HEK293 (cell line): ENCODE data around the gene CRTAC1.
A peak's percentile ranks its signal among the peaks of the same experiment; 100 is the strongest.

Source experiments
- BCL6B ChIP-seq: fragments of 450-650 bp; formaldehyde crosslinking; IDR thresholded peaks from 2 replicates; pipeline ENCODE4 v1.5.1; 2017; ENCODE audit warnings: missing biosample characterization, missing genetic modification characterization
- GLIS1 ChIP-seq: fragments of 450-650 bp; formaldehyde crosslinking; IDR thresholded peaks from 2 replicates; pipeline ENCODE4 v1.5.1; 2016; ENCODE audit warnings: missing biosample characterization, missing genetic modification characterization
- MYNN ChIP-seq: fragments of 450-650 bp; formaldehyde crosslinking; IDR thresholded peaks from 2 replicates; pipeline ENCODE4 v1.5.1; 2016; ENCODE audit warnings: missing biosample characterization, missing genetic modification characterization, borderline replicate concordance
- OSR2 ChIP-seq: fragments of 450-650 bp; formaldehyde crosslinking; IDR thresholded peaks from 2 replicates; pipeline ENCODE4 v1.5.1; 2016; ENCODE audit warnings: missing biosample characterization, missing genetic modification characterization
- SCRT1 ChIP-seq: fragments of 450-650 bp; formaldehyde crosslinking; IDR thresholded peaks from 2 replicates; pipeline ENCODE4 v1.5.1; 2016; ENCODE audit warnings: missing biosample characterization, missing genetic modification characterization, borderline replicate concordance
- SCRT2 ChIP-seq: fragments of 450-650 bp; formaldehyde crosslinking; IDR thresholded peaks from 2 replicates; pipeline ENCODE4 v1.5.1; 2016; ENCODE audit warnings: missing biosample characterization, missing genetic modification characterization
- ZBTB48 ChIP-seq: fragments of 450-650 bp; formaldehyde crosslinking; IDR thresholded peaks from 2 replicates; pipeline ENCODE4 v1.5.1; 2016; ENCODE audit warnings: missing biosample characterization, missing genetic modification characterization
- ZEB2 ChIP-seq: fragments of 450-650 bp; formaldehyde crosslinking; IDR thresholded peaks from 2 replicates; pipeline ENCODE4 v1.5.1; 2016; ENCODE audit warnings: missing biosample characterization, missing genetic modification characterization
- ZFHX2 ChIP-seq: fragments of 450-650 bp; formaldehyde crosslinking; conservative IDR thresholded peaks from 2 replicates; pipeline ENCODE4 v1.5.1; 2016; ENCODE audit warnings: missing biosample characterization, missing genetic modification characterization
- ZNF112 ChIP-seq: fragments of 450-650 bp; formaldehyde crosslinking; IDR thresholded peaks from 2 replicates; pipeline ENCODE4 v1.5.0; 2017; ENCODE audit warnings: missing biosample characterization, missing genetic modification characterization
- ZNF121 ChIP-seq: fragments of 450-650 bp; formaldehyde crosslinking; IDR thresholded peaks from 2 replicates; pipeline ENCODE4 v1.5.1; 2016; ENCODE audit warnings: missing biosample characterization, missing genetic modification characterization
- ZNF174 ChIP-seq: fragments of 450-650 bp; formaldehyde crosslinking; IDR thresholded peaks from 2 replicates; pipeline ENCODE4 v1.5.0; 2017; ENCODE audit warnings: missing biosample characterization, mild to moderate bottlenecking, missing genetic modification characterization
- ZNF175 ChIP-seq: fragments of 450-650 bp; formaldehyde crosslinking; IDR thresholded peaks from 2 replicates; pipeline ENCODE4 v1.5.1; 2016; ENCODE audit warnings: missing biosample characterization, missing genetic modification characterization
- ZNF2 ChIP-seq: fragments of 450-650 bp; formaldehyde crosslinking; IDR thresholded peaks from 2 replicates; pipeline ENCODE4 v1.5.1; 2016; ENCODE audit warnings: missing biosample characterization, missing genetic modification characterization
- ZNF24 ChIP-seq: fragments of 450-650 bp; formaldehyde crosslinking; IDR thresholded peaks from 2 replicates; pipeline ENCODE4 v1.5.1; 2016; ENCODE audit warnings: missing biosample characterization, missing genetic modification characterization
- ZNF335 ChIP-seq: fragments of 450-650 bp; formaldehyde crosslinking; conservative IDR thresholded peaks from 2 replicates; pipeline ENCODE4 v1.5.1; 2016; ENCODE audit warnings: missing biosample characterization, missing genetic modification characterization
- ZNF341 ChIP-seq: fragments of 450-650 bp; formaldehyde crosslinking; IDR thresholded peaks from 2 replicates; pipeline ENCODE4; 2016; ENCODE audit warnings: low read depth, missing biosample characterization, missing genetic modification characterization
- ZNF366 ChIP-seq: fragments of 450-650 bp; formaldehyde crosslinking; conservative IDR thresholded peaks from 2 replicates; pipeline ENCODE4 v1.5.1; 2016; ENCODE audit warnings: missing biosample characterization, missing genetic modification characterization
- ZNF416 ChIP-seq: fragments of 450-650 bp; formaldehyde crosslinking; IDR thresholded peaks from 2 replicates; pipeline ENCODE4 v1.5.1; 2016; ENCODE audit warnings: missing biosample characterization, missing genetic modification characterization
- ZNF548 ChIP-seq: fragments of 450-650 bp; formaldehyde crosslinking; IDR thresholded peaks from 2 replicates; pipeline ENCODE4 v1.5.1; 2016; ENCODE audit warnings: missing biosample characterization, missing genetic modification characterization
- ZNF600 ChIP-seq: fragments of 450-650 bp; formaldehyde crosslinking; IDR thresholded peaks from 2 replicates; pipeline ENCODE4 v1.5.1; 2016; ENCODE audit warnings: missing biosample characterization, missing genetic modification characterization
- ZNF654 ChIP-seq: fragments of 450-650 bp; formaldehyde crosslinking; IDR thresholded peaks from 2 replicates; pipeline ENCODE4 v1.5.1; 2016; ENCODE audit warnings: low read depth, missing biosample characterization, missing genetic modification characterization
- ZNF660 ChIP-seq: fragments of 450-650 bp; IDR thresholded peaks from 2 replicates; pipeline ENCODE4 v1.5.1; 2018; ENCODE audit warnings: missing biosample characterization, mild to moderate bottlenecking, missing genetic modification characterization
- ZNF664 ChIP-seq: fragments of 450-650 bp; formaldehyde crosslinking; IDR thresholded peaks from 2 replicates; pipeline ENCODE4 v1.5.1; 2016; ENCODE audit warnings: missing biosample characterization, missing genetic modification characterization
- ZNF707 ChIP-seq: fragments of 450-650 bp; formaldehyde crosslinking; IDR thresholded peaks from 2 replicates; pipeline ENCODE4 v1.5.1; 2016; ENCODE audit warnings: missing biosample characterization, missing genetic modification characterization
- ZNF768 ChIP-seq: fragments of 450-650 bp; formaldehyde crosslinking; IDR thresholded peaks from 2 replicates; pipeline ENCODE4 v1.5.1; 2018; ENCODE audit warnings: missing biosample characterization, mild to moderate bottlenecking, missing genetic modification characterization
- ZNF791 ChIP-seq: fragments of 450-650 bp; formaldehyde crosslinking; IDR thresholded peaks from 2 replicates; pipeline ENCODE4 v1.5.1; 2016; ENCODE audit warnings: missing biosample characterization, missing genetic modification characterization
- TF ChIP-seq, protein P1 (sequence below): fragments of 450-650 bp; IDR thresholded peaks from 2 replicates; pipeline ENCODE4 v1.5.1; 2018; ENCODE audit warnings: missing biosample characterization, mild to moderate bottlenecking, missing genetic modification characterization
- TF ChIP-seq, protein P2 (sequence below): fragments of 450-650 bp; formaldehyde crosslinking; IDR thresholded peaks from 2 replicates; pipeline ENCODE4 v1.5.1; 2016; ENCODE audit warnings: missing biosample characterization, missing genetic modification characterization
- TF ChIP-seq, protein P3 (sequence below): fragments of 450-650 bp; formaldehyde crosslinking; IDR thresholded peaks from 2 replicates; pipeline ENCODE4 v1.5.1; 2016; ENCODE audit warnings: missing biosample characterization, missing genetic modification characterization
- TF ChIP-seq, protein P4 (sequence below): fragments of 450-650 bp; formaldehyde crosslinking; IDR thresholded peaks from 2 replicates; pipeline ENCODE4 v1.5.1; 2016; ENCODE audit warnings: missing biosample characterization, missing genetic modification characterization

Gene CRTAC1

GRCh38 chr10:97869091-97870042 lies 161.1 kb downstream of the CRTAC1 start (continued):
- TF ChIP-seq, protein P1, sequence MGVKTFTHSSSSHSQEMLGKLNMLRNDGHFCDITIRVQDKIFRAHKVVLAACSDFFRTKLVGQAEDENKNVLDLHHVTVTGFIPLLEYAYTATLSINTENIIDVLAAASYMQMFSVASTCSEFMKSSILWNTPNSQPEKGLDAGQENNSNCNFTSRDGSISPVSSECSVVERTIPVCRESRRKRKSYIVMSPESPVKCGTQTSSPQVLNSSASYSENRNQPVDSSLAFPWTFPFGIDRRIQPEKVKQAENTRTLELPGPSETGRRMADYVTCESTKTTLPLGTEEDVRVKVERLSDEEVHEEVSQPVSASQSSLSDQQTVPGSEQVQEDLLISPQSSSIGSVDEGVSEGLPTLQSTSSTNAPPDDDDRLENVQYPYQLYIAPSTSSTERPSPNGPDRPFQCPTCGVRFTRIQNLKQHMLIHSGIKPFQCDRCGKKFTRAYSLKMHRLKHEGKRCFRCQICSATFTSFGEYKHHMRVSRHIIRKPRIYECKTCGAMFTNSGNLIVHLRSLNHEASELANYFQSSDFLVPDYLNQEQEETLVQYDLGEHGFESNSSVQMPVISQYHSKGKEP (tag by site-specific recombination): peak; percentile 63; the same call in 1 of the 2 replicates
- TF ChIP-seq, protein P2, sequence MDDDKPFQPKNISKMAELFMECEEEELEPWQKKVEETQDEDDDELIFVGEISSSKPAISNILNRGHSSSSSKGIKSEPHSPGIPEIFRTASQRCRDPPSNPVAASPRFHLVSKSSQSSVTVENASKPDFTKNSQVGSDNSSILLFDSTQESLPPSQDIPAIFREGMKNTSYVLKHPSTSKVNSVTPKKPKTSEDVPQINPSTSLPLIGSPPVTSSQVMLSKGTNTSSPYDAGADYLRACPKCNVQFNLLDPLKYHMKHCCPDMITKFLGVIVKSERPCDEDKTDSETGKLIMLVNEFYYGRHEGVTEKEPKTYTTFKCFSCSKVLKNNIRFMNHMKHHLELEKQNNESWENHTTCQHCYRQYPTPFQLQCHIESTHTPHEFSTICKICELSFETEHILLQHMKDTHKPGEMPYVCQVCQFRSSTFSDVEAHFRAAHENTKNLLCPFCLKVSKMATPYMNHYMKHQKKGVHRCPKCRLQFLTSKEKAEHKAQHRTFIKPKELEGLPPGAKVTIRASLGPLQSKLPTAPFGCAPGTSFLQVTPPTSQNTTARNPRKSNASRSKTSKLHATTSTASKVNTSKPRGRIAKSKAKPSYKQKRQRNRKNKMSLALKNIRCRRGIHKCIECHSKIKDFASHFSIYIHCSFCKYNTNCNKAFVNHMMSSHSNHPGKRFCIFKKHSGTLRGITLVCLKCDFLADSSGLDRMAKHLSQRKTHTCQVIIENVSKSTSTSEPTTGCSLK (tag by site-specific recombination): no peak
- TF ChIP-seq ZNF664 (no peak), SCRT2 (tag by site-specific recombination) (peak; percentile 94), ZNF366 (tag by site-specific recombination) (no peak), ZBTB48 (tag by site-specific recombination) (peak; percentile 55; the same call in 1 of the 2 replicates), ZNF600 (peak; percentile 83), ZNF2 (tag by site-specific recombination) (peak; percentile 75), ZNF335 (tag by site-specific recombination) (peak; percentile 99), ZNF791 (tag by site-specific recombination) (no peak), ZNF548 (tag by site-specific recombination) (no peak), MYNN (no peak), ZNF174 (no peak), OSR2 (tag by site-specific recombination) (peak; percentile 94), ZNF768 (tag by site-specific recombination) (no peak), ZEB2 (tag by site-specific recombination) (peak; percentile 37; the same call in 1 of the 2 replicates), ZNF121 (no peak), ZNF341 (tag by site-specific recombination) (peak; percentile 81), ZFHX2 (tag by site-specific recombination) (no peak), ZNF112 (tag by site-specific recombination) (no peak), ZNF175 (tag by site-specific recombination) (no peak), ZNF416 (tag by site-specific recombination) (no peak), GLIS1 (tag by site-specific recombination) (peak; percentile 91), ZNF654 (peak; percentile 75), ZNF707 (tag by site-specific recombination) (no peak), SCRT1 (tag by site-specific recombination) (peak; percentile 68; the same call in 1 of the 2 replicates), BCL6B (no peak), ZNF24 (tag by site-specific recombination) (peak; percentile 31; the same call in 1 of the 2 replicates), ZNF660 (tag by site-specific recombination) (peak; percentile 78)
- TF ChIP-seq, protein P3, sequence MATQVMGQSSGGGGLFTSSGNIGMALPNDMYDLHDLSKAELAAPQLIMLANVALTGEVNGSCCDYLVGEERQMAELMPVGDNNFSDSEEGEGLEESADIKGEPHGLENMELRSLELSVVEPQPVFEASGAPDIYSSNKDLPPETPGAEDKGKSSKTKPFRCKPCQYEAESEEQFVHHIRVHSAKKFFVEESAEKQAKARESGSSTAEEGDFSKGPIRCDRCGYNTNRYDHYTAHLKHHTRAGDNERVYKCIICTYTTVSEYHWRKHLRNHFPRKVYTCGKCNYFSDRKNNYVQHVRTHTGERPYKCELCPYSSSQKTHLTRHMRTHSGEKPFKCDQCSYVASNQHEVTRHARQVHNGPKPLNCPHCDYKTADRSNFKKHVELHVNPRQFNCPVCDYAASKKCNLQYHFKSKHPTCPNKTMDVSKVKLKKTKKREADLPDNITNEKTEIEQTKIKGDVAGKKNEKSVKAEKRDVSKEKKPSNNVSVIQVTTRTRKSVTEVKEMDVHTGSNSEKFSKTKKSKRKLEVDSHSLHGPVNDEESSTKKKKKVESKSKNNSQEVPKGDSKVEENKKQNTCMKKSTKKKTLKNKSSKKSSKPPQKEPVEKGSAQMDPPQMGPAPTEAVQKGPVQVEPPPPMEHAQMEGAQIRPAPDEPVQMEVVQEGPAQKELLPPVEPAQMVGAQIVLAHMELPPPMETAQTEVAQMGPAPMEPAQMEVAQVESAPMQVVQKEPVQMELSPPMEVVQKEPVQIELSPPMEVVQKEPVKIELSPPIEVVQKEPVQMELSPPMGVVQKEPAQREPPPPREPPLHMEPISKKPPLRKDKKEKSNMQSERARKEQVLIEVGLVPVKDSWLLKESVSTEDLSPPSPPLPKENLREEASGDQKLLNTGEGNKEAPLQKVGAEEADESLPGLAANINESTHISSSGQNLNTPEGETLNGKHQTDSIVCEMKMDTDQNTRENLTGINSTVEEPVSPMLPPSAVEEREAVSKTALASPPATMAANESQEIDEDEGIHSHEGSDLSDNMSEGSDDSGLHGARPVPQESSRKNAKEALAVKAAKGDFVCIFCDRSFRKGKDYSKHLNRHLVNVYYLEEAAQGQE (tag by site-specific recombination): no peak
- TF ChIP-seq, protein P4, sequence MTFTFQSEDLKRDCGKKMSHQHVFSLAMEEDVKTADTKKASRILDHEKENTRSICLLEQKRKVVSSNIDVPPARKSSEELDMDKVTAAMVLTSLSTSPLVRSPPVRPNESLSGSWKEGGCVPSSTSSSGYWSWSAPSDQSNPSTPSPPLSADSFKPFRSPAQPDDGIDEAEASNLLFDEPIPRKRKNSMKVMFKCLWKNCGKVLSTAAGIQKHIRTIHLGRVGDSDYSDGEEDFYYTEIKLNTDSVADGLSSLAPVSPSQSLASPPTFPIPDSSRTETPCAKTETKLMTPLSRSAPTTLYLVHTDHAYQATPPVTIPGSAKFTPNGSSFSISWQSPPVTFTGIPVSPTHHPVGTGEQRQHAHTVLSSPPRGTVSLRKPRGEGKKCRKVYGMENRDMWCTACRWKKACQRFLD (tag by site-specific recombination): no peak
